ENCODE results near the gene TRRAP.
"Not testable (repeated sequence)": the region's sequence is repeated elsewhere in the genome, so short reads cannot be mapped to it uniquely, and the experiment has no call there.

TRRAP gene

DNA sequence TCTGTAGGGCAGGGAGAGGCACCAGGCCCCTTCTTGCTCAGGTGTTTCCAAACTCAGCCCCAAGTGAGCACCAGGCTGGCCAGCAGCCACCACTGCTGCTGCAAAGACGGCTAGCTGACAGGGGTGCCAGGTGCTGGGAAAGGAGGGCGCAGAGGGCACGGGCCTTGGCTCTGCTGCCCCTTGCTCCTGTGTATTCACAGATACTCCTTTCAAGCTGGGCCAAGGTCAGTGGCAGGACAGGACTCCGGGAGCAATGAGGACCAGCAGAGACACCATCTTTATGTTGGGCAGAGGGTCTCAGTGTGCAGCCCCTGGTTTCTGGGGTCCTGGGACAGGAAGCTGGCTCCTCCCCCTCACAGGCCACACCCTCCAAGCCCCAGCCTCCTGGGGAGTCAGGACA is 155.4 kb downstream of the TRRAP start:
- H3K27me3 Mint-ChIP-seq: no peaks in the 10 kb centered on the region
- no peak overlapping the region for H3K27ac Mint-ChIP-seq
- no peak overlapping the region for H3K4me3 Mint-ChIP-seq
- ATAC-seq (replicated peaks): no peak
- H3K9me3 Mint-ChIP-seq: no peaks in the 10 kb centered on the region
- H3K4me1 Mint-ChIP-seq (ENCODE audit: low read depth in 2 of 2): no peaks in the 10 kb centered on the region
- no peak for DNase-seq
- H3K36me3 Mint-ChIP-seq (ENCODE audit: insufficient read depth): peaks cover 80% of the 10 kb centered on the region

DNA sequence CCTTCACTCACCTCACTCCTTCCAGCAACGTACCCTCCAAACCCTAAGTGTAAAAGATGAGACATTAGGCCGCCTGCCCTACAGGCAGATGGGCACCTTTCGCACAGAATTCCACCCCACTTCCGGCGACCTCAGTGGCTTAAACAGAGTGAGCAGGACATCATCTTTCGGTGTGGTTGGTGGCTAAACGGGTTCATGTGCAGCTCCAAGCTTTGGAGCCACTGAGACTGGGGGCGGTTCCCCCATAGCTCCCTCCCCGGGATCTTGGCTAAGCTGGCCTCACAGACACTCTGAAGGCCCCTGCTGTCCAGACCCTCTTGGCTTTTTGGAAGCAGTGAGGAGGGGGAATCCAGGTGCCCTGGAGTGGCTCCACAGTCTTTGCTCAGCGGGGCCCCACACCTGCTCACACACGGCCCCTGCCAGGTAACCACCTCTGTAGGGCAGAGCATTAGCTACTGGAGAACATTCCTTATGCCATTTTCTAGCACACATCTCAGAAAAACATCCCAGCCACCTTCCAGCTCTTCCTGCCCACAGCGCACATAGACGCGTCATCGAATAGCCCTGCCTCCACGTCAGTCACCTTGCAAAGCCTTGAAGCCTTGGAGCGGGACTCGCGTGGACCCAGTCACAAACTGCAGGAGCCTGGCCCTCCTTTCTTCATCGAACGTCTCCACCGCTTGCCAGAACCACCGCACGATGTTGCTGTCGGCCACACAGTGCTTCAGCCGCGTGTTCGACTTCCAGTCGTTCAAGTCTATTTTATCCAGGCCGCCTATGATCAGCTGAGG is 156.8 kb downstream of the TRRAP start:
- H3K4me1 Mint-ChIP-seq (ENCODE audit: low read depth in 2 of 2): peaks cover 1 to 3% of the 10 kb centered on the region in 2 donors
- no peaks in the 10 kb centered on the region for H3K27me3 Mint-ChIP-seq
- no peak for DNase-seq
- H3K4me3 Mint-ChIP-seq: no peak overlapping the region
- H3K9me3 Mint-ChIP-seq: no peaks in the 10 kb centered on the region
- H3K36me3 Mint-ChIP-seq (ENCODE audit: insufficient read depth): peaks cover 86% of the 10 kb centered on the region
- ATAC-seq (replicated peaks): no peak
- peak overlapping the region in 1 of 2 donors; percentile 32 for H3K27ac Mint-ChIP-seq

DNA sequence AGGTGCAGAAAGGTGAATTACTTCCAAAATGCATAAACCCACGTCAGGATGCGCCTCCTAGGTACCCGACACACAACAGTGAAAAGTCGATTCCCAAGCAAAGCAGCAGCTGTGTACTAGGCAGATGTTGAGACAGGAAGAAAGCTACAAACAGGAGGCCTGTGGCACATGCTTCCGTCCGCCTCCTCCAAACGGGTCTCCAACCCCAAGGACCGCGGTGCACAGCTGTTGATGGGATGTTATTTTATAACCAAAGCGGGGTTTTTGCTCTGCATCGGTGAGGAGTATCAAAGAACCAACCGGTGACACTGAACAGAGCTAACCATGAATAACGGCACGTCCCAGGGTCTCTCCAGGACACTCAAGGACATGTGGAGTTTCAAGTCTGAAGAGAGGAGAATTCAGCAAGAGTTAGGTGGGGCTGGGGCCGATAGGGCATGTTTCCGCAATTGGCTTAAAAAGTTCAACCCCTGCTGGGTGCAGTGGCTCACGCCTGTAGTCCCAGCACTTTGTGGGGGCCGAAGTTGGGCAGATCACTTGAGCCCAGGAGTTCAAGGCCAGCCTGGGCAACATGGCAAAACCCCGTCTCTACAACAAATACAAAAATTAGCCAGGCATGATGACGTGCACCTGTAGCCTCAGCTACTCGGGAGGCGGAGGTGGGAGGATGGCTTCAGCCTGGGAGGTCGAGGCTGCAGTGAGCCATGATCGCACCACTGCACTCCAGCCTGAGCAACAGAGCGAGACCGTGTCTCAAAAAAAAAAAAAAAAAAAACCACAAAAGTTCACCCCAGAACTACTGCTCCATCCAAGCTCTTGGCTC is 157.6 kb downstream of the TRRAP start:
- no peak for ATAC-seq (replicated peaks)
- peaks cover 6 to 7% of the 10 kb centered on the region in 2 donors for H3K4me1 Mint-ChIP-seq (ENCODE audit: low read depth in 2 of 2)

DNA sequence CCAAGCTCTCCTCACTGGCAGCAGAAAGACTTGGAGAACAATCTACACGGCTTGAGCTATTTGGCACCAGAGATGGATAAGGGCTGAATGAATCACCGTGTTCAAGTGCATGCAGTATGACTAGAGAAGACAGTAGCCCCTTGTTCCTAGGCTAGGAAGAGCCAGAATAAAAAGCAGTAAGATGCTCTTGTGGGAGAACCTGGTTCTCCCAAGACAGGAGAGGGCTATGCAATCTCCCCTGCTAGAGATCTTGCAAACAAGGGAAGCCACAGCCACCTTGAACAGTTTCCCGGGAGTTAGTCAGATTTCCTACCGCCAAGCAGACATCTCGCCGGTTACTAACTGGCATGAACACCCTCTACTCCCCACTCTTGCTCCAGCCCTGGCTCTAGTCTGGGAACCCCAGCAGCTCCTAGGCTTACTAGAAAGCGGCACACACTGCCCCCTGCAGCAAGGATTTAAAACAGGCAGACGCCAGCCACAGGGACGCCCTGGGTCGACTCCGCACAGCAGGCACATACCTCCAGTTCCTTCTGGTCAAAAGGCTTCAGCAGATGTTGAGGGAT is 158.3 kb downstream of the TRRAP start:
- Mint-ChIP-seq H3K27ac (peak overlapping the region in 1 of 2 donors; percentile 32), H3K4me3 (no peak overlapping the region), H3K27me3 (no peaks in the 10 kb centered on the region), H3K9me3 (no peaks in the 10 kb centered on the region), H3K4me1 (ENCODE audit: low read depth in 2 of 2) (peaks cover 6 to 7% of the 10 kb centered on the region in 2 donors), H3K36me3 (ENCODE audit: insufficient read depth) (peaks cover 79% of the 10 kb centered on the region)
- no peak for ATAC-seq (replicated peaks)
- DNase-seq: no peak

More for the DNA sequence above, 157.6 kb downstream of the TRRAP start:
- no peak for DNase-seq
- Mint-ChIP-seq H3K27ac (peak overlapping the region in 1 of 2 donors; percentile 32), H3K4me3 (no peak overlapping the region), H3K27me3 (no peaks in the 10 kb centered on the region), H3K36me3 (ENCODE audit: insufficient read depth) (peaks cover 83% of the 10 kb centered on the region), H3K9me3 (no peaks in the 10 kb centered on the region)

DNA sequence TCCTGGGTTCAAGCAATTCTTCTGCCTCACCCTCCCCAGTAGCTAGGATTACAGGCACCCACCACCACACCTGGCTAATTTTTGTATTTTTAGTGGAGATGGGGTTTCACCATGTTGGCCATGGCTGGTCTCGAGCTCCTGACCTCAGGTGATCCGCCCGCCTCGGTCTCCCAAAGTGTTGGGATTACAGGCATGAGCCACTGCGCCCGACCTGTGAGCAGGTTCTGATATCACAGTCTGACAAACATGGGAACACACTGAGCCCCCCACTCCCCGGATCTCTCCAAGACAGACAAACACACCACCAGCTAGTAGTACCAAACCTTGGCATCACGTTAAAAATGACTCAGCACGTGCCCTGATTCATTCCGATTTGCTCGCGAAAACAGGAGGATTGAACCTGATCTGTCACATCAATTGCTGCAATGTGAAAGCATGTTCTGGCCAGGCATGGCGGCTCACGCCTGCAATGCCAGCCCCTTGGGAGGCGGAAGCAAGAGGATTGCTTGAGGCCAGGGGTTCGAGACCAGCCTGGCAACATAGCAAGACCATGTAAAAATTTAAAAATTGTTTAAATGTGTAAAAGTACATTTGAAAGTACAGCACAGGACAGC is 159.1 kb downstream of the TRRAP start:
- Mint-ChIP-seq H3K27ac (no peak overlapping the region), H3K27me3 (no peaks in the 10 kb centered on the region), H3K4me3 (no peak overlapping the region), H3K4me1 (ENCODE audit: low read depth in 2 of 2) (peaks cover 6 to 7% of the 10 kb centered on the region in 2 donors), H3K36me3 (ENCODE audit: insufficient read depth) (peaks cover 79% of the 10 kb centered on the region), H3K9me3 (no peaks in the 10 kb centered on the region)
- no peak for DNase-seq
- no peak for ATAC-seq (replicated peaks)

DNA sequence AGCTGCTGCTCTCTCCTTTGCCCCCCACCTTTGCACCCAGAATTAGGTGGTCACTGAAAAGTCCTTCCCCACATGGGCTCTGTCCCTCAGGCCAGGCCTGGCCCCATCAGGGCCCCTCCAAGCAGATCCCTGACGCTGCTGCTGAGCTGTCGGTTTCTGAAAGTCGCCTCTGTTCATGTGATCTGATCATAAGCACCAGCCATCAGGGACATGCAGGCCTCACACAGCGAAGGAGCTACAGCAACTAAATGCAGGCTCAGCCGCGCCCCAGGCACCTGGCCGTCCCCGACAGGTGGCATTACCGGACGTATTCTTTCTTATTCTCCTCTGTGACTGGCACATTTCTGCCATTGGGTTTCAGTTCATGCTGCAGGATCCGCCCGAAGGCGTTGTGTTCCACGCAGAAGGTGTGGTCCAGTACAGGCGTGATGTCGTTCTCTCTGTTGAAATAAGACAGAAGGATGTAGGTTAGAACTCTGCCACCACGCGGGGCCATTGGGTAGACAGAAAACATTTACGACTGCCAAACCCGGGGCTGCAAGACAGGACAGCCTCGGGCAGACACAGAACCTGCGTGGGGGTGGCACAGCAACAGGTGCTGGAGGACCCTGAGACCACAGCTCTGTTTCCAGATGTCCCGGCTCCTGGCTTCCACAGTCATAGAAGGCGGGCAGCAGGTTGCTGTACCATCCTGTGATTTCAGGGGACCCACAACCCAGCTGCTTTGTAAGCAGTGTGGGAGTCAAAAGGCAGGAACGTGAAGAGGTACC is 159.9 kb downstream of the TRRAP start:
- Mint-ChIP-seq H3K4me3 (no peak overlapping the region), H3K27me3 (no peaks in the 10 kb centered on the region), H3K9me3 (no peaks in the 10 kb centered on the region), H3K36me3 (ENCODE audit: insufficient read depth) (peaks cover 77% of the 10 kb centered on the region), H3K4me1 (ENCODE audit: low read depth in 2 of 2) (peaks cover 6 to 7% of the 10 kb centered on the region in 2 donors), H3K27ac (no peak overlapping the region)
- DNase-seq (no peak), ATAC-seq (replicated peaks) (no peak)

DNA sequence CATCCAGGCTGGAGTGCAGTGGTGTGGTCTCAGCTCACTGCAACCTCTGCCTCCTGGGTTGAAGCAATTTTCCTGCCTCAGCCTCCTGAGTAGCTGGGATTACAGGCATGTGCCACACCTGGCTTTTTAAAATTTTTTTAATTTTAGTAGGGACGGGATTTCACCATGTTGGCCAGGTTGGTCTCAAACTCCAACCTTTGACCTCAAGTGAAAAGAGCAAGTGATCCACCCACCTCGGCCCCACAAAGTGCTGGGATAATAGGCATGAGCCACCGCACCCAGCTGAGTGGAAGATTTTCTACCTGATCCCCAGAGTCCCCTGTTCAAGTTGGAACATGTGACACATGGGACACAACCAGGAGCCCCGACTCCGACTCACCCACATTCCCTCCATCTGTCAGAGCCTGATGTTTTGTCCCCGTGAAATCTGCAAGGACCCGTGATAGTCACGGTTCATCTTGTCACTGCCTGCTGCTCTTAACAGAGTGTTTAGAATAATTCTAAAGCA is 161.1 kb downstream of the TRRAP start:
- no peak for DNase-seq
- no peaks in the 10 kb centered on the region for H3K9me3 Mint-ChIP-seq
- peak overlapping the region in 1 of 2 donors; percentile 23 for H3K27ac Mint-ChIP-seq
- peaks cover 6 to 7% of the 10 kb centered on the region in 2 donors for H3K4me1 Mint-ChIP-seq (ENCODE audit: low read depth in 2 of 2)
- H3K4me3 Mint-ChIP-seq: no peak overlapping the region
- ATAC-seq (replicated peaks): no peak
- H3K27me3 Mint-ChIP-seq: no peaks in the 10 kb centered on the region
- peaks cover 77% of the 10 kb centered on the region for H3K36me3 Mint-ChIP-seq (ENCODE audit: insufficient read depth)

DNA sequence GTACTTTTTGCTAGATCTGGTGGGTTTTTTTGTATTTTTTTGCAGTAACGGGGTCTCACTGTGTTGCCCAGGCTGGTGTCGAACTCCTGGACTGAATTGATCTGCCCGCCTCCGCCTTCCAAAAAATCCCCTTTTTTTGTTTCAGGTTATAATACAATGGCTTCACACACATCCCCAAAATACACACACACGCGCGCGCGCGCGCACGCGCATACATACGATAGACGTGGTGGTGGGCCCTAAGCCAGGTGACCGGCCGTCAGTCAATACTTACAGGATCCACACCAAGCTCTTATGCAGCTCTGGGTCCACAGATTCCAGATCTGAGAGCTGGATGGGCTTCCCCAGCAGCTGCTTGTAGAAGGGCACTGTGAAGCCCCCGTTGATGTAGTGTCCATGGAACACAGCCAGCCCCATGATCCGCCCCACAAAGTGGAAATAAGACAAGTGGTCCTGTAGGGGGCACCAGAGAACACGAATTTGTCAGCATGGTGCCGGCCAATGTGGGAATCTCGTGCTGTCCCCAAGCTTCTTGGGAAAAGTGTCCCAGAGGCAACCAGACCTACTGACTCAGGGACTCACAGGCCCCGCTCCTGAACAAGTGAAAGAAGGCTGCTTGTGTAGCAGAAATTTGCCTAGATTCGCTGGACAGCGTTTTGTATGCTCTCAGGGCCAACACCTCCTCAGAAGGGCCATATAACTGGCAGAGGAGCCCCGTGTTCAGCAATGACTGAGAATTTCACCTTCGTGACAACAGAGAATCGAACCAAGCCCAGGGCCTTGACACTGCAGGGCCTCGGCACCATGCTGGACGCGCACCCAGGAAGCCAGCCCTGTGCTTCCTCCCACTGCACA is 162.0 kb downstream of the TRRAP start:
- peak; percentile 67 for ATAC-seq (replicated peaks)
- Mint-ChIP-seq H3K36me3 (ENCODE audit: insufficient read depth) (peaks cover 77% of the 10 kb centered on the region), H3K4me3 (no peak overlapping the region), H3K27ac (peak overlapping the region; percentile 69 to 85), H3K27me3 (no peaks in the 10 kb centered on the region), H3K4me1 (ENCODE audit: low read depth in 2 of 2) (peaks cover 6 to 7% of the 10 kb centered on the region in 2 donors), H3K9me3 (no peaks in the 10 kb centered on the region)
- peak; percentile 51 to 55 (median 55) for DNase-seq

DNA sequence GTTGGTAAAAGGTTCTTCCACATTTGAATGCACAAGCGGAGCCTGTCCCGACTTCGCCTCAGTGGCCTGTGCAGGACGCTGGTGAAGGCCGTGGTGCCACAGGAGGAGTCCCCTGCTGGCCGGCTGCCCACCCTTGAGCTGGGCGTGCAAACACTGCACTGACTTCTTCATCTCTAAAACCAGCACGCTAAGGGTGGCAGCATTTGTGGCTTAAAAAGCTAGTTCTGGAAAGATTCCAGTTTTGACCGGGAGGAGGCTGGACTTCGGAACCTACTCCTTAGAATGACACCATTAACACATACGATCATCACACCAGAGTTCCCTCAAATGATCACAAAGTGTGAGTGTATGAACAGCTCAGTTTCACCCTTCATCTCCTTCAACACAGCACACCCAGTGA is 163.2 kb downstream of the TRRAP start:
- Mint-ChIP-seq H3K36me3 (ENCODE audit: insufficient read depth) (peaks cover 81% of the 10 kb centered on the region), H3K27ac (peak overlapping the region in 1 of 2 donors; percentile 44), H3K4me3 (no peak overlapping the region), H3K4me1 (ENCODE audit: low read depth in 2 of 2) (peaks cover 6 to 7% of the 10 kb centered on the region in 2 donors), H3K27me3 (no peaks in the 10 kb centered on the region), H3K9me3 (no peaks in the 10 kb centered on the region)
- DNase-seq: no peak
- no peak for ATAC-seq (replicated peaks)

DNA sequence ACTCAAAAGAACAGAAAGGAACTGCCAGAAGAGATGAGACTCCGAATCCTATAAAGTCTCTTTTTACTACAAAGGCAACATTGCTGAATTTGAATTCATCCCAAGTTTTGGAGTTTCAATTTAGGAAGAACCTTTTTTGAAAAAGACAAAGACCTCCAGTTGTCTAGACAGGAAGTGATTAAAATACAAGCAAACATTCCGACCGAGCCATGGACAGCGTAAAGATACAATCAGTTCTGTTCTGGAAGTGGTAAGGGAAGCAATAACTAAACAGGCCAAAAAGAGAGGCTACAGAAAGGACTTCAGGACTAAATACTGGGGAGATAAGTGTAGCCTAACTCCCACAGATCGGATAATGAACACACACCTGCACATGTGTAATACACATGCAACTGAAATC is 164.6 kb downstream of the TRRAP start:
- H3K36me3 Mint-ChIP-seq (ENCODE audit: insufficient read depth): peaks cover 79% of the 10 kb centered on the region

DNA sequence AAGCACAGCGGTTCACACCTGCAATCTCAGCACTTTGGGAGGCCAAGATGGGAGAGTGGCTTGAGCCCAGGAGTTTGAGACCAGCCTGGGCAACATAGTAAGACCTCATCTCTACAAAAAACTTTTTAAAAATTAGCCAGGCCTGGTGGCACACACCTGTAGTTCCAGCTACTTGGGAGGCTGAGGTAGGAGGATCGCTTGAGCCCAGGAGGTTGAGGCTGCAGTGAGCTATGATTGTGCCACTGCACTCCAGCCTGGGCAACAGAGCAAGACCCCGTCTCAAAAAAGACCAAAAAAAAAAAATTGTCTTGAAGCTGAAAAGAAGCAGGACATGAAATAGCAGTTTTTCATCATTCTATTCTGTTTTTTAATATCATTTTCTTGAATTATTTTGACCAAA is 166.5 kb downstream of the TRRAP start:
- ATAC-seq (replicated peaks); H3K27ac Mint-ChIP-seq; H3K9me3 Mint-ChIP-seq: not testable (repeated sequence)

More for the DNA sequence above, 164.6 kb downstream of the TRRAP start:
- DNase-seq (no peak), ATAC-seq (replicated peaks) (no peak)
- Mint-ChIP-seq H3K27me3 (no peaks in the 10 kb centered on the region), H3K4me1 (ENCODE audit: low read depth in 2 of 2) (peaks cover 6 to 7% of the 10 kb centered on the region in 2 donors), H3K27ac (peak overlapping the region in 1 of 2 donors; percentile 5), H3K9me3 (no peaks in the 10 kb centered on the region), H3K4me3 (no peak overlapping the region)

DNA sequence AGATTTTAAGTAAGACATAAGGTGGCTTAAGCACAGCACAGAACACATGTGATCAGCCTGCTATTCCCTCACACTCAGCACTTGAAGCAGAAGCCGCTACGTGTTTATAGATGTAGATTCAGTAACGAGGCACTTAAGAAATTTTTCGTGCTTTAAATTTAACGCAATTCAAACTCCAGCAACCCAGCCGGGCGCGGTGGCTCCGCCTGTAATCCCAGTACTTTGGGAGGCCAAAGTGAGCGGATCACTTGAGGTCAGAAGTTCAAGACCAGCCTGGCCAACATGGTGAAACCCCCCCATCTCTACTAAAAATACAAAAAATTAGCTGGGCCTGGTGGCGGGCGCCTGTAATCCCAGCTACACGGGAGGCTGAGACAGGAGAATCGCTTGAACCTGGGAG is 167.9 kb downstream of the TRRAP start:
- not testable (repeated sequence) for H3K27me3 Mint-ChIP-seq; H3K4me1 Mint-ChIP-seq (ENCODE audit: low read depth in 2 of 2); H3K4me3 Mint-ChIP-seq; DNase-seq; ATAC-seq (replicated peaks); H3K9me3 Mint-ChIP-seq; H3K27ac Mint-ChIP-seq
- H3K36me3 Mint-ChIP-seq (ENCODE audit: insufficient read depth): peaks cover 87% of the 10 kb centered on the region

More for the DNA sequence above, 166.5 kb downstream of the TRRAP start:
- not testable (repeated sequence) for H3K4me3 Mint-ChIP-seq; DNase-seq; H3K4me1 Mint-ChIP-seq (ENCODE audit: low read depth in 2 of 2); H3K27me3 Mint-ChIP-seq
- H3K36me3 Mint-ChIP-seq (ENCODE audit: insufficient read depth): peaks cover 84% of the 10 kb centered on the region

All from effector memory CD8-positive, alpha-beta T cell (primary cell).